ENCODE measurements around the gene C2orf92.

Gene C2orf92

DNA sequence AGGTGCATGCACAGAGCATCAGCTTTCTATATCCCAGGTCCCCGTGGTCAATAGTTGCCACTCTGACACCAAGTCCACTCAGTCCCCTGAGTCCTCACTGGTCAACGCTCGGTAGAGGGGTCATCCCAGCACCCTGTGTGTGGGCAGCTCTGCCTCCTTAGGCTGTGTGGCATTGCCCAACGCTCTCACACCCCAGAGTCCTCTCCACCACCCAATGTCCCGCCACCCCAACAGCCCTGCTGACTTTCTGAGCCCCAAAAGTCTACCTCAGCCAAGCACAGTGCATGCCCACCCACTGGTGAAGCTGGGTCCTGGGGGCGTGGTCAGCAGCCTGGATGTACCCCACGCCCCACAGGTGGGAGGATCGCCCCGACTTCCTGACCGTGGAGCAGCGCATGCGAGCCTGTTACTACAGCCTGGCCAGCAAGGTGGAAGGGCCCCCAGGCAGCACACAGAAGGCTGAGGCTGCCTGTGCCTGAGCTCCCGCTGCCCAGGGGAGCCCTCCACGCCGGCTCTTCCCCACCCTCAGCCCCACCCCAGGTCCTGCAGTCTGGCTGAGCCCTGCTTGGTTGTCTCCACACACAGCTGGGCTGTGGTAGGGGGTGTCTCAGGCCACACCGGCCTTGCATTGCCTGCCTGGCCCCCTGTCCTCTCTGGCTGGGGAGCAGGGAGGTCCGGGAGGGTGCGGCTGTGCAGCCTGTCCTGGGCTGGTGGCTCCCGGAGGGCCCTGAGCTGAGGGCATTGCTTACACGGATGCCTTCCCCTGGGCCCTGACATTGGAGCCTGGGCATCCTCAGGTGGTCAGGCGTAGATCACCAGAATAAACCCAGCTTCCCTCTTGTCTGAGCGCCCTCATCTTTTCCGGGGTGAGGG lies 69.7 kb downstream of the C2orf92 start:
- in situ Hi-C loops (cut with MboI; ENCODE audit: low sequenced_read_pairs), result no loop called here

- in situ Hi-C loops (cut with MboI; ENCODE audit: low sequenced_read_pairs), result no loop called here
Measured at GRCh38 chr2:97739893-97740245, 70.4 kb downstream of the C2orf92 start.

DNA sequence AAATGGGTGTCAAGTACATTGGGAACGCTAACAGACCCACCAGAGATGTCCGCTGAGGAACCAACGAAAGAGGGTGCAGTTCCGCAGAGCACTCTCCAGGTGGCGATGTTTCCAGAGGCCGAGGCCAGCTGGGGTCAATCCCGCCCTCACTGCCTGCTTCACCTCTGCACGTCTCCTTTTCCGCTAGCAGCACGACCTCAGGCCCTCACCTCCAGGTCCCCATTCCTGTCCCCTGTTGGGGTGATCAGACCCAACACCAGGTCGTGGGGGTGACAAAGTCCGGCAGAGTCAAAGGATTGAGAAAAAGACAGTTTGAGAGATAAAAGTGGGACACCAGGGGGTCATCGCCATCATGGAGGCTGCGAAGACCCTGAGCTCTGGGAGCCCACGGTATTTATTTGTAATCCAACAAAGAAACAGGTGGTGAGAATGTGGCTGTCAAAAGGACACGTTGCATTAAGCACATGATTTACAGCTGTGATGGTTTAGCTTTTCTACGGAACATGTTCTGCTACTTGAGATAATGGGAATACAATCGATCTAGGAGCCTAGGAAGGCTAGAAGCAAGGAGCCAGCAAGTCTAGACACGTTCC lies 71.2 kb downstream of the C2orf92 start:
- in situ Hi-C loops (cut with MboI; ENCODE audit: low sequenced_read_pairs), result no loop called here

DNA sequence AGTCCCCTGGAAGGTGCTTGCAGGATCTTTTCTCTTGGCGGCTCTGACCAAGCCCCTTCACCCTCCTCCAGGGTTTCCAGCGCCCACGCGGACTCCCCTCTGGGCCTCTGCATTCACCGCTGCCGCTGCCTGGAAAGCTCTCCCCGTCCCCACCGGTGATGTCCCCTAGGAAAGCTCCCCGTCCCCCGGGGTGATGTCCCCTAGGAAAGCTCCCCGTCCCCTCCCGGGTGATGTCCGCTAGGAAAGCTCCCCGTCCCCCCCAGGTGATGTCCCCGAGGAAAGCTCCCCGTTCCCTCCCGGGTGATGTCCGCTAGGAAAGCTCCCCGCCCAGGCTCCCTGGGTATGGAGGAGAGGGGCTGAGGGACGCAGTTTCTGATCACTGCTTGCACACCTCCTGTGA lies 71.7 kb downstream of the C2orf92 start:
- in situ Hi-C loops (cut with MboI; ENCODE audit: low sequenced_read_pairs), result no loop called here

GRCh38 chr2:97741686-97742085 lies 72.2 kb downstream of the C2orf92 start:
- in situ Hi-C loops (cut with MboI; ENCODE audit: low sequenced_read_pairs), result no loop called here

- in situ Hi-C loops (cut with MboI; ENCODE audit: low sequenced_read_pairs), result no loop called here
Measured at GRCh38 chr2:97742381-97742847, 72.9 kb downstream of the C2orf92 start.

GRCh38 chr2:97743913-97744312 lies 74.4 kb downstream of the C2orf92 start:
- in situ Hi-C loops (cut with MboI; ENCODE audit: low sequenced_read_pairs), result no loop called here

- in situ Hi-C loops (cut with MboI; ENCODE audit: low sequenced_read_pairs), result no loop called here
Measured at GRCh38 chr2:97745474-97746174, 76.1 kb downstream of the C2orf92 start.

GRCh38 chr2:97747285-97747684 lies 77.8 kb downstream of the C2orf92 start:
- in situ Hi-C loops (cut with MboI; ENCODE audit: low sequenced_read_pairs), result no loop called here

GRCh38 chr2:97747716-97748115 lies 78.2 kb downstream of the C2orf92 start:
- in situ Hi-C loops (cut with MboI; ENCODE audit: low sequenced_read_pairs), result no loop called here

GRCh38 chr2:97749581-97749980 lies 80.1 kb downstream of the C2orf92 start:
- in situ Hi-C loops (cut with MboI; ENCODE audit: low sequenced_read_pairs), result no loop called here

DNA sequence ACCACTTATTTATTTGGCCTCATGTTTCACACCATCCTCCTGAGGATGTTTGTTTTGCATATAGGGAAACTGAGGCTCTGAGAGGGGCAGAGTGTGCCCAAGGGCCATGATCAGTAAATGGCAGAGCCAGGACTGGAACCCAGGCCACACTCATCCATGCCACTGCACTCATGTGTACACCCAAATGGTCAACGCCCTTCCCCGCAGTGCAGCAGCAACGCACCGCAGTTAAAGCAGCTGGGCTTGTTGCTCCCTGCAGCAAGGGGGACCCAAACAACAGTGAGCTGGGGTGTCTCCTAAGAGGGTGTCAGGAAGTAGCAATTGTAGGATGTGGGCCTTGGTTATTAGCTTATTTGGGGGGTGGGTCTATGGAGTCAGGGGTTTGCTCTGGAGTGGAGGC lies 80.5 kb downstream of the C2orf92 start:
- in situ Hi-C loops (cut with MboI; ENCODE audit: low sequenced_read_pairs), result loop anchor here (25.0 kb wide), 1 partner anchor 1688 kb away; no protein-coding TSS in a partner anchor

DNA sequence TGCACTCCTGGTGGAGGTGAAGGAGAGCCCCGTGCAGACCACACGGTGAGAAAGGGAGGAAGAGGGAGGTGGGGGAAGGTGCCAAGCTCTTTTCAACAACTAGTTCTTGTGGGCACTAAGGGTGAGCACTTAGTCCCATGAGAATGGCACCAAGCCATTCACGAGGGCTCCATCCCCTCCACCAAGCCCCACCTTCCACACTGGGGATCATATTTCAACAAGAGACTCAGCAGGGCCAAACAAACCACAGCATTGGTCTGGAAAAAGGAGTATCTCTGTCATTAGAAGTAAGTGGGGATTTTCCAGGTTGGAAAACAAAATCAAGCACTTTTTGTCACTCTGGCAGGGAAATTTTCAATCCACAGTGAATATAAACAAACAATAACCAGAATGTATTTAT lies 82.2 kb downstream of the C2orf92 start:
- in situ Hi-C loops (cut with MboI; ENCODE audit: low sequenced_read_pairs), result loop anchor here (25.0 kb wide), 1 partner anchor 1689 kb away; no protein-coding TSS in a partner anchor

All from HL-60/S4 treated with phorbol 12-myristate 13-acetate at 8.2 ng/mL for 4 days and 3 days (cell line).